Nephron progenitor cell (in vitro differentiated cells): Measurements from ENCODE around the gene FTSJ3.
A peak's percentile ranks its signal among the peaks of the same experiment; 100 is the strongest.
"Not testable (repeated sequence)": the region's sequence is repeated elsewhere in the genome, so short reads cannot be mapped to it uniquely, and the experiment has no call there.

ENCODE experiments used
- DNase-seq: peaks from one replicate; pipeline ENCODE4 v3.0.0; 2021
- H3K27ac Mint-ChIP-seq: 2 replicates; pipeline ENCODE4 v1.8.0; 2021; ENCODE audit warnings: mild to moderate bottlenecking, moderate library complexity, mixed read lengths
- H3K27me3 Mint-ChIP-seq: 2 replicates; pipeline ENCODE4 v1.8.0; 2021; ENCODE audit warnings: mild to moderate bottlenecking, low read depth, mixed read lengths; ENCODE audit not compliant: poor library complexity
- H3K36me3 Mint-ChIP-seq: 2 replicates; pipeline ENCODE4 v1.8.0; 2021; ENCODE audit warnings: low read depth, mixed read lengths
- H3K4me1 Mint-ChIP-seq: 2 replicates; pipeline ENCODE4 v1.8.0; 2021; ENCODE audit warnings: mixed read lengths
- H3K4me3 Mint-ChIP-seq: 2 replicates; pipeline ENCODE4 v1.8.0; 2021; ENCODE audit warnings: mild to moderate bottlenecking, moderate library complexity, mixed read lengths
- H3K9me3 Mint-ChIP-seq: 2 replicates; pipeline ENCODE4 v1.8.0; 2021; ENCODE audit warnings: mild to moderate bottlenecking, moderate library complexity, mixed read lengths
- CTCF ChIP-seq: fragments of 200-600 bp; sonication (generic); IDR thresholded peaks from 2 replicates; pipeline ENCODE4 v1.5.0; 2021; ENCODE audit warnings: antibody characterized with exemption

The FTSJ3 gene

GRCh38 chr17:63848834-63849689 is 21.6 kb upstream of the FTSJ3 start:
- peaks cover 25% of the 10 kb centered on the region for H3K9me3 Mint-ChIP-seq
- peak overlapping the region; percentile 96 for H3K27ac Mint-ChIP-seq
- peak; percentile 87 for DNase-seq
- TF ChIP-seq CTCF, result peak; percentile 47
- H3K36me3 Mint-ChIP-seq, result peaks cover 11% of the 10 kb centered on the region
- peak overlapping the region; percentile 77 for H3K4me3 Mint-ChIP-seq
- peaks cover 4% of the 10 kb centered on the region for H3K4me1 Mint-ChIP-seq
- peaks cover 93% of the 10 kb centered on the region for H3K27me3 Mint-ChIP-seq

GRCh38 chr17:63847525-63848249 is 20.2 kb upstream of the FTSJ3 start:
- Mint-ChIP-seq H3K27ac (no peak overlapping the region), H3K36me3 (peaks cover 11% of the 10 kb centered on the region), H3K4me1 (peaks cover 10% of the 10 kb centered on the region), H3K9me3 (peaks cover 25% of the 10 kb centered on the region), H3K4me3 (no peak overlapping the region), H3K27me3 (peaks cover 84% of the 10 kb centered on the region)
- no peak for DNase-seq
- TF ChIP-seq CTCF, result no peak

GRCh38 chr17:63845509-63845908 is 18.0 kb upstream of the FTSJ3 start:
- Mint-ChIP-seq H3K4me3 (no peak overlapping the region), H3K36me3 (peaks cover 11% of the 10 kb centered on the region), H3K27ac (no peak overlapping the region), H3K9me3 (peaks cover 25% of the 10 kb centered on the region), H3K27me3 (peaks cover 63% of the 10 kb centered on the region), H3K4me1 (peaks cover 21% of the 10 kb centered on the region)
- TF ChIP-seq CTCF, result no peak
- DNase-seq, result no peak

- DNase-seq, result no peak
- Mint-ChIP-seq H3K27me3 (peaks cover 50% of the 10 kb centered on the region), H3K4me3 (peak overlapping the region; percentile 81), H3K4me1 (peaks cover 30% of the 10 kb centered on the region), H3K27ac (no peak overlapping the region), H3K36me3 (peaks cover 10% of the 10 kb centered on the region), H3K9me3 (peaks cover 16% of the 10 kb centered on the region)
- TF ChIP-seq CTCF, result no peak
Observed at GRCh38 chr17:63843910-63844677, 16.6 kb upstream of the FTSJ3 start.

GRCh38 chr17:63843387-63843888 is 16.0 kb upstream of the FTSJ3 start:
- H3K4me1 Mint-ChIP-seq, result peaks cover 36% of the 10 kb centered on the region
- H3K27me3 Mint-ChIP-seq, result peaks cover 43% of the 10 kb centered on the region
- not testable (repeated sequence) for H3K9me3 Mint-ChIP-seq, DNase-seq, H3K36me3 Mint-ChIP-seq
- peak overlapping the region; percentile 81 for H3K27ac Mint-ChIP-seq
- H3K4me3 Mint-ChIP-seq, result peak overlapping the region; percentile 81
